NCI-H446 (cell line): ENCODE measurements around the gene SRRM2.

Experiments used
- DNase-seq, 2 experiments: peaks; one replicate each; lab custom pipeline; 2025; lab: John Stamatoyannopoulos, UW

The SRRM2 gene

GRCh38 chr16:2777231-2777902, 24.9 kb downstream of the SRRM2 start, which contains the start of gene ELOB:
Gene ELOB, minus strand, starts transcription at chr16:2777280. Its CDS starts 41 bp downstream, at chr16:2777239.
- peak; percentile 46 to 83 for DNase-seq

DNA sequence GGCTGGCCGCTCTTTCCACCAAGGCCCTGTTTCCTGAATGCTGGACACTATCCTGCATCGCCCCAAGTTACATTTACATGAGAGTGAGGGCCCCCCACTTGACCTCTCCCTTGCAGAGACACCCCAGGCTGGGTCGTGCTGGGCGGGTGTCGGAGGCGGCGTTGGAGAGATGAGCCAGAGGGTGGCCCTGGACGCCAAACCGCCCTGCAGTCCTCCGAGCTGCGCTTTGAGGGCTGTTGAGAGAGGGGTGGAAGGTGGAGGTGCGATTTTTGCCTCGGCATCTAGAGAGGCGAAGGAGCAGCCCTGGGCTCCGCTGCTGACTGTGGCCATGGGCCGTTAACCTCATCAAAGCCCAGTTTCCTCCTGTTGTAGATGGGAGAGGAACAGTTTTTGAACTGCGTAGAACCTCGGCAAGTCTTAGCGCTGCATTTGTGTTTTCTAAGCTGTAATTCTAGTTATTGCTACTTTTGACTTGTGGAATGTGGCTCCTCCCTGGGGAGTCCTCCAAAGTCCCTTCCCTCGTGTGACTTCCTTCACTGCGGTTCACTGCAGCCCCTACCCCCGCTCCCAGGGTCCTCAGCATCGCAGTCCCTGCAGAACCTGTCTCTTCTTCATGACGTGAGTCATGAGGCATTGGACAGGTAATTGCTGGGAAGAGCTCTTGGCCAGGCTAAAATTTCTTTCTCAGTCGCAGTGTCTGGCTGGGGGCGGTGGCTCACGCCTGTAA, 25.6 kb downstream of the SRRM2 start:
- DNase-seq = no peak

- DNase-seq = no peak
Observed at GRCh38 chr16:2778630-2778958, 26.2 kb downstream of the SRRM2 start.

GRCh38 chr16:2779151-2779920, 26.9 kb downstream of the SRRM2 start:
- no peak for DNase-seq

- no peak for DNase-seq
Observed at GRCh38 chr16:2779978-2780898, 27.8 kb downstream of the SRRM2 start.

DNA sequence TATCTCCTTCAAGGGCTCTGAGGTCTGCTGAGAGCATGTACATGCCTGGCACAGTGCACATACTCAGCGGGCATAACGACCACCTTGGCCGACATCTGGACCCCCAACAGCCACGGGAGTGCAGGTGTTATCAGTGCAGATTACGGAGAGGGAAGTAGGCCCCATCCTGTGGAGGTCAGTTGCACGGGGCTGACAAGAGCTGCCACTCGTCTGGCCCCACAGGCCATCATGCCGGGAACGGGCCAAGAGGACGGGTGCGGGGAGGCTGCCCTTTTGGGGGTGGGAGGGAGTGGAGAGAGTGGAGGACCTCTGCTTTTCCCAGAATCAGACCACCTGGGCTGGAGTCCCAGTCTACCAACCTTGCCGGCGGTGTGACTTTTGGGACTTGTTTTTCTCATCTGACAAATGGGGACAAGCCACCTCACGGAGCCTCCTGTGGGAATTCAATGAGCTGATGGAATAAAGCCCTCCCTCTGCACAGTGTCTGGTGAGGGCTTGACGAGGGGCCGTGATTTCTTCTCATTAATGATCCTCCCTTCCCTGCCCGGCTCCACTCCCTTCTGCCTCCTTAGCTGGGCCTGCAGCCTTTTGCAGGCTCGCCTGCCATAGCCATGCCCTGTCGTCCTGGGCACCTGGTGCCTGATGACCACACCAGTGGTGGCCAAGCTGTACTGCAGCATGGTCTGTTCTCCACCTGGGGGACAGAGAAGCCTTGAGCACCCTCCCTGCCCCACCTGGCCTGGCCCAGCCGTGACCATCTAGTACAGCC, 30.3 kb downstream of the SRRM2 start:
- no peak for DNase-seq

DNA sequence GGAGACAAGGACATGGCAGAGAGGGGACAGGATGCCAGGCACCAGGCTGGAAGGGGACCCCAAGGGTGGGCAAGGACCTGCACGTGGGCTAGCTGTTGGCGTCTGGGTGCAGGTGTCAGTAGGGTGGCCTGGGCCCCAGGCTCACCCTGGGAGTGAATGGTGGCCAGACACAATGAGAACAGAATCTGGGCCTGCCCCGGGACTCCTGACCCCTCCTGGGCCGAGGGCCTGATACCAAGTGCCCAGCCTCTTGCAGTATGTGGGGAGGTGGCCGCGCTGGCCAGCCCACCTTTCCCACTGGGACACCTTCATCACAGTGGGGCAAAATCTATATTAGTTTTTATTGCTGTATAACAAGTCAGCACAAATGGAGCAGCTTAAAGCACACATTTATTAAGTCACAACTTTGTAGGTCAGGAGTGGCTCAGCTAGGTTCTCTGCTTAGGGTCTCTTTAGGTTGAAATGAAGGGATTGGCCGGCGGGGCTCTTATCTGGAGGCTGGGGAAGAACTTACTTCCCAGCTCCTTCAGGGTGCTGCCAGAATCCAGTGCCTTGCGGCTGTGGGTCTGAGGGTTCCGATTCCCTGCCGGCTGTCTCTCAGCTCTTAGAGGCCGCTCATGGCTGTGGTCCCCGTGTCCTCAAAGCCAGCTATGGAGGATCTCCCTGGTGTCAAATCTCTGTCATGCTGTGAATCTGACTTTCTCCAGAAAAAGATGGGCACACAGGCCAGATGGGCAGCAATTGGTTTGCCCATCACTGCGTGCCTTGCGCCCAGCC, 31.3 kb downstream of the SRRM2 start:
- DNase-seq = no peak

GRCh38 chr16:2784358-2785100, 32.1 kb downstream of the SRRM2 start:
- no peak for DNase-seq

- no peak for DNase-seq
Observed at GRCh38 chr16:2785101-2785991, 32.9 kb downstream of the SRRM2 start.

DNA sequence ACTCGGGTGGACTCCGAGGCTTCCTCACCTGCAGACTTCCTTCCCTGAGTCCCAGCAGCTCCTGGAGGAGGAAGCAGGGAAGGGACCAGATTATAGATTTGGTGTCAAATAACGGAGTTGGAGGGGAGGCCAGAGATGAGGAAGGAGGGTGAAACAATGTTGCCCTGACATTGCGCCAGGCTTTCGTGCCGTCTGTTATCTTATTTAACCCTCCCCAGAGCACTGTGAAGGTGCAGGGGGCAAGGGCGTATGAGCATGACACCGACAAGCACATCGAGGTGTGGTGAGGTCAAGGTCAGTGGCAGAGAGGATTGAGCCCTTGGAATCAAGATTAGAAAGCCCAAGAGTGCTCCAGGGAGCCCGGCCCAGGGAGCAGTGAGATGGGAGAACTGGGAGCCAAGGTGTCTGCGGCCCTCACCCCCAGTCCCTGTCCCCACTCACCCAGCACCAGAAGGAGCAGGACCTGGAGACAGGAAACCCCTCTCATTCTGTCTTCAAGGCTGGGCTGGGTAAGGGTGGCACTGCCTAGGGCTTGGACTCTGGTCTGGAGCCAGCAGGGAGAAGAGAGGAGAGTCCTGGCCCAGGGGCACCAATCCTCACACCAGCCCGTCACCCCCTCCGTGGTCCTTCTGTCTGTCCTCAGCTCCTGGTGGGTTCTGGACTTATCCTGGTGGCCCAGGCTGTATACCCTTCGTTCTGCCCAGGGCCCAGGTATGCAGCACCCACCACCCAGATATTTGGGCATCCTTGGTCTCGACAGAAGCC, 33.8 kb downstream of the SRRM2 start:
- no peak for DNase-seq

DNA sequence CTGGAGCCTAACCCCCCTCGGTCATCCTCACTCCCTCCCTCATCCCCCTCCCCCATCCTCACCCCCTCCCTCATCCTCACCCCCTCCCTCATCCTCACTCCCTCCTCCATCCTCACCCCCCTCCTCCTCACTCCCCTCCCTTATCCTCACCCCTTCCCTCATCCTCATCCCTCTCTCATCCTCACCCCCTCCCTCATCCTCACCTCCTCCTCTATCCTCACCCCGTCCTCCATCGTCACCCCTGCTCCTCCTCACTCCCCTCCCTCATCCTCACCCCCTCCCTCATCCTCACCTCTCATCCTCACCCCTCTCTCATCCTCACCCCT, 34.4 kb downstream of the SRRM2 start:
- no peak for DNase-seq

DNA sequence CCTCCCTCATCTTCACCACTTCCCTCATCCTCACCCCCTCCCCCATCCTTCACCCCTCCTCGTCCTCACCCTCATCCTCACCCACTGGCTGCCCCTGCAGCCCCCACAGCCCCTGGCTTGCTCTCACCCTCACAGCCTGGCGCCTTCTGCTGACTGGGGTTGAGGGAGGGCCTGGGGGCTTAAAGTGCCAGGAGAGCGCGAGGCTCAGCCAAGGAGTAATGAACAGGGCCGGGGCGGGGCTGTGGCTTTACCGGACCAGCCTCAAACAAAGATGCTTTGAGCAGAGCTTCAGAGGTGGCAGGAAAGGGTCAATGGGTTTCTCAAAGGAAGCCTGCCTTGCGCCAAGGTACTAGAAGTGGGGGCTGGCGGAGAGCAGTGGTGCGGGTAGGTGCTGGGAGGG, 35.0 kb downstream of the SRRM2 start, which contains the start of gene PRSS33:
TSS of gene PRSS33 (minus strand) at position 155 of the 400 bp plus-strand sequence. CDS start 1,013 bp downstream, outside the sequence.
- DNase-seq = no peak

DNA sequence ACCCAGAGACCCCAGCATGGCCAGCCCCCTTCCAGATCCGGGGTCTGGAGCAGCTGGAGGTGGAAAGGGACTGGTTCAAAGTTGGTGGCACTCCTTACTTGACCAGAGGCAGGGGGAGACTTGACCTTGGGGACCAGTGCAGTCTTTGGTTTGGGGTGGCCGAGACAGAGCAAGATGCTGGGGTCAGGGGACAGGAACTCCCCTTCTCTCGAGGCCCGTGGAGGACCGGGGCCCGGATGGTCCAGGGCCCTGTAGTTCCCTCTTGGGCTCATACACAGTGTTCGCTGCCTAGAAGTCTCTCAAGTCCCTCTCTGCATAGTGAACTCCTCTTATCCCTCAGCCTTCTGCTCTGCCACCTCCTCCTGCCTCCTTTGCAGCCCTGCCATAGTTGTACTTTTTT, 35.5 kb downstream of the SRRM2 start:
- DNase-seq = no peak

- no peak for DNase-seq
Observed at GRCh38 chr16:2790631-2791030, 38.2 kb downstream of the SRRM2 start.

DNA sequence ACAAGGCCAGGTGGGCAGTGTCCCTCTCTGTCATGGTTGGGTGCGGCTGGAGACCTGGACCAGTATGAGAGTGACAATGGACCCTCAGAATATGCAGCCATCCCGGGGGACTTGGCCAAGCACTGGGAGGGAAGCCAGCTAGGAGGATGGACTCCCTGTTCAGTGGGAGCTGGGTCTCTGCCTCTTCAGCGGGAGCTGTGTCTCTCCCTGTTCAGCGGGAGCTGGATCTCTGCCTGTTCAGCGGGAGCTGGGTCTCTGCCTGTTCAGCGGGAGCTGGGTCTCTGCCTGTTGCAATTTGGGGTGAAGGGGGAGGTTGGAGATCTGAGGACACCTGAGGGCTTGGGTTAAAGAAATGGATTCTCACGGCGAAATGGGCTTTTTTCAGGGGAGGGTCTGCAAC, 38.7 kb downstream of the SRRM2 start:
- DNase-seq = no peak

DNA sequence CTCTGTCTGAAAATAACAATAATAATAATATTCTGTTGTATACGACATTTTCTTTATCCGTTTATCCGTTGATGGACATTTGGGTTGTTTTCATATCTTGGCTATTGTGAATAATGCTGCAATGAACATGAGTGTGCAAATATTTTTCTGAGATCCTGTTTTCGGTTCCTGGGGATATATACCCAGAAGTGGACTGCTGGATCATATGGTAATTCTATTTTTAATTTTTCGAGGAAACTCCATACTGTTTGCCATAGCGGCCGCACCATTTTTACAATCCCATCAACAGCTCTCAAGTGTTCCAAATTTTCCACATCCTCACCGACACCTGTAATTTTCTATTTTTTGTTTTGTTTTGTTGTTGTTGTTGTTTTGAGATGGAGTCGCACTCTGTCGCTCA, 40.5 kb downstream of the SRRM2 start:
- DNase-seq = no peak

- no peak for DNase-seq
Observed at GRCh38 chr16:2795395-2796143, 43.1 kb downstream of the SRRM2 start.
